AG04449 (cell line): ENCODE data around the gene PMS2.

Experiments
- CTCF ChIA-PET: fragments of 350-600 bp; formaldehyde crosslinking; extraction: SDS; loops from one replicate; lab custom pipeline; 2021; ENCODE audit warnings: antibody characterized with exemption; lab: Yijun Ruan, JAX
- POLR2A ChIA-PET: fragments of 400-600, 350-600 bp; formaldehyde crosslinking; extraction: SDS; loops from one replicate; lab custom pipeline; 2020; ENCODE audit warnings: antibody characterized with exemption, inconsistent platforms; lab: Yijun Ruan, JAX
- DNase-seq: peaks from one replicate; pipeline ENCODE4 v3.0.0-alpha.2; 2010; ENCODE audit warnings: low read depth, low spot score
- H3K4me3 ChIP-seq: 2 replicates; pipeline ENCODE4 v1.5.1; 2011; ENCODE audit warnings: low read depth, mild to moderate bottlenecking, control low read depth, low read length
- TF ChIP-seq, protein P1 (sequence below): IDR thresholded peaks from one replicate; pipeline ENCODE4 v1.5.1; 2011; ENCODE audit warnings: mild to moderate bottlenecking, moderate library complexity, low read length, control low read depth, inconsistent platforms; ENCODE audit not compliant: insufficient read depth; ENCODE audit errors: missing control alignments

The PMS2 gene

DNA sequence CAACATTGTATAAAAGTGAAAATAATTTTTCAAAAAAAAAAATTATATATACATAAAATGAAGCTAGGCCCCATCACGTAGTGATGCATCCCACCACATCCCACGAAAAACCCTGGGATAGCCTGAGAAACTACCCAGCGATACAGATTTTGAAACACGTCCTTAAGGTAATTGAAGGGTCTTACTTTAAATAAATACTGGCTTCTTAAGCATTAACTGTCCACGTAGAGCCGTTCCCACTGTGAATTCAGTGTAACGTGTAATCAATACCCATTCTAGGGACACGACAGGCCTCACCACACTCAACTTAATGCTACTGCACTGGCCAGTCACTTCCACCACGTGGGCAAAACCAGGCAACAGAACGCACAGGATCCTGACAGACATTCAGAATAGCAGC lies 26.3 kb upstream of the PMS2 start:
- DNase-seq, result no peak
- TF ChIP-seq, protein P1, sequence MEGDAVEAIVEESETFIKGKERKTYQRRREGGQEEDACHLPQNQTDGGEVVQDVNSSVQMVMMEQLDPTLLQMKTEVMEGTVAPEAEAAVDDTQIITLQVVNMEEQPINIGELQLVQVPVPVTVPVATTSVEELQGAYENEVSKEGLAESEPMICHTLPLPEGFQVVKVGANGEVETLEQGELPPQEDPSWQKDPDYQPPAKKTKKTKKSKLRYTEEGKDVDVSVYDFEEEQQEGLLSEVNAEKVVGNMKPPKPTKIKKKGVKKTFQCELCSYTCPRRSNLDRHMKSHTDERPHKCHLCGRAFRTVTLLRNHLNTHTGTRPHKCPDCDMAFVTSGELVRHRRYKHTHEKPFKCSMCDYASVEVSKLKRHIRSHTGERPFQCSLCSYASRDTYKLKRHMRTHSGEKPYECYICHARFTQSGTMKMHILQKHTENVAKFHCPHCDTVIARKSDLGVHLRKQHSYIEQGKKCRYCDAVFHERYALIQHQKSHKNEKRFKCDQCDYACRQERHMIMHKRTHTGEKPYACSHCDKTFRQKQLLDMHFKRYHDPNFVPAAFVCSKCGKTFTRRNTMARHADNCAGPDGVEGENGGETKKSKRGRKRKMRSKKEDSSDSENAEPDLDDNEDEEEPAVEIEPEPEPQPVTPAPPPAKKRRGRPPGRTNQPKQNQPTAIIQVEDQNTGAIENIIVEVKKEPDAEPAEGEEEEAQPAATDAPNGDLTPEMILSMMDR, result no peak
- H3K4me3 ChIP-seq, result no peak overlapping the region
- POLR2A ChIA-PET, result no interaction called here
- CTCF ChIA-PET, result no interaction called here

DNA sequence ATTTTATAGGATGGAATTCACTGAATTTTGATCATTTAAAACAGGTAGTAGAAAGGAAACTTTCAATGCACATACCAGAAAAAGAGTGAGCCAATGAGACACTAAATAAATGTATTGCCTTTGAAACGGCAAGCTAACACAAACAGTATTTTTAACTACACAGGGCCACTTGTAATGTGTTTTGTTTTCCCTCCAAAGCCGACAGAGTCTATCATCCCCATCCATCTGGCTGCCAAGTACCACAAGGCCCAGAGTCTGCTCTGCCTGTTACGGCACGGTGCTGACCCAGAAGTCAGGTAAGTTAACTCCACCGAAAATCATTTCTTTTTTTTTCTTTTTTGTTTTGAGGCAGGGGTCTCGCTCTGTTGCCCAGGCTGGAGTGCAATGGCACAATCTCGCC lies 23.8 kb upstream of the PMS2 start:
- no peak overlapping the region for H3K4me3 ChIP-seq
- TF ChIP-seq, protein P1, result no peak
- POLR2A ChIA-PET, result no interaction called here
- CTCF ChIA-PET, result interaction anchor here (0.9 to 1.4 kb wide), 2 partner anchors 36 to 290 kb away, joined by 3 read pairs; no protein-coding TSS in a partner anchor
- DNase-seq, result no peak

DNA sequence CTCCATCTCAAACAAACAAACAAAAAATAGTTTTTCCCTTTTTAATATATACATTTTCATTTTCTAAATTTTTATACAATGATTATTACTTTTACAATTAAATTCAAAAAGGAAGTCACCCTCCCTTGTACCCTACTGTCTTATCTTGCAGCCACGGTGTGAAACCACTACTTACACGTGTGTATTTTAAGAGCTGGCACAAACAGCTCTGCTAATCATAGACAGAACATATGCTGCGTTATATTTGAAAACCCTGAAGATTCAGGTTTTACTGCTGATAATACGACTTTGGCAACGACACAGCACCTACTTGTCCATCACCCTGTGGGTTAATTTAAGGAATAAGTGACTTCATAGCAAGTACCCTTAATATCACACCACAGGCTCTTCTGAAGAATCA lies 23.3 kb upstream of the PMS2 start:
- ChIA-PET POLR2A (no interaction called here), CTCF (interaction anchor here (0.9 to 1.4 kb wide), 3 partner anchors 14 to 290 kb away, joined by 3 read pairs; no protein-coding TSS in a partner anchor)
- H3K4me3 ChIP-seq, result no peak overlapping the region
- no peak for DNase-seq
- TF ChIP-seq, protein P1, result no peak

DNA sequence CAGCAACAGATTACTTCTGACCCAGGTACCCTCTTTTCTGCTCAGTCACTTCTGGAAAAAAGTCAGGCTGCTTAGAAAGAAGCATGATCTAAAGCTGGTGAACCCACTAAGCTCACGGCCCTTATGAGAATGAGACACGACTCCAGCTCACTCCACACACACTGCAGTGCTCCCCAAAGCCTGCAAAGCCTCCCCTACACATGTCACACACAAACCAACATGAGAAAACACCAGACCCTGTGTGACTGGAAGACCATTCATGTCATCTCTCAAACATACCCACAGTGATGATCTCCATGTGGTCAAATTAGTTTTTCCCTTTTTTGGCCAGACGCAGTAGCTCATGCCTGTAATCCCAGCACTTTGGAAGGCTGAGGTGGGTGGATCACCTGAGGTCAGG lies 22.7 kb upstream of the PMS2 start:
- H3K4me3 ChIP-seq, result no peak overlapping the region
- TF ChIP-seq, protein P1, result no peak
- ChIA-PET CTCF (interaction anchor here (0.9 kb wide), 2 partner anchors 15 to 35 kb away, joined by 3 read pairs; no protein-coding TSS in a partner anchor), POLR2A (no interaction called here)
- DNase-seq, result no peak

DNA sequence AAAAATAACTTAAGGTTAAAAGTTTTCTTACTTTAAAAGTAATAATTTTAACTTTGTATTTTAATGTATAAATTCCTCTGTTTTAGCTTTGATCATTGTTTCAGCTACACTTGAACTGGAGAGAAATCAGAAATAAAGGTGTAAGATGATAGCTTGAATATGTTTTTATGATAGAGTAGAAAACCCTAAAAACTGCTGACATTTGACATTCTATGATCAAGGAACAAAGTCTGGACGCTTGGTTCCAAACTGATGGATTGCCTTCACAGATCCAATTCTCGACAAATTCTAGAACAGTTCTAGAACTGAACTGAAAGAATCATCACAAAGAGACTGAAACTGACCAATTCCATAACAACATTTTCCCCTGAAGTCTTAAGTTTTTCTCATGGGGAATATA lies 22.1 kb upstream of the PMS2 start, which contains the start of gene ANKRD61:
Gene ANKRD61 (plus strand): TSS at position 389 of the 400 bp plus-strand sequence. CDS start 0 bp downstream, at position 389.
- CTCF ChIA-PET, result no interaction called here

DNA sequence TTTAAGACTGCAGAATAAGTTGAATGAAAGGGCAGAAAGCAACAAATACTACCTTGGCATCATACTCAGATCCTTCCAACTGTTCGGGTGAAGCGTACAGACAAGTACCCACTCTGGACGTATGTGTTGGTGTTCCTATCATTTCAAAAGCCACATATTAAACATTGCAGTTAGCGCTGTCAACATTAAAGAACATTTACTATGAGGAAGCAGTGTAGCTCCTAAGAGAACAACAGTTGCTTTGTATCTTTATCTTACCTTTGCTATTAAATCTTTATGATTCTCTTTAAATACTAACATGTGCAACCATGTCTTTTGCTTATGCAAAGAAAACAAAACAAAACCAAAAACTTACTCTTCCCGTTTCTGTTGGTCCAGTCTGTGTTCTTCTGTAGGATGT lies 19.7 kb upstream of the PMS2 start:
- ChIA-PET POLR2A (no interaction called here), CTCF (interaction anchor here (0.7 kb wide), 1 partner anchor 31 kb away, joined by 3 read pairs; no protein-coding TSS in a partner anchor)
- TF ChIP-seq, protein P1, result no peak
- DNase-seq, result no peak
- no peak overlapping the region for H3K4me3 ChIP-seq

More for the DNA sequence above, 22.1 kb upstream of the PMS2 start, which contains the start of gene ANKRD61:
- TF ChIP-seq, protein P1, result no peak
- no peak within 1 kb of the TSS for H3K4me3 ChIP-seq
- DNase-seq, result no peak
- POLR2A ChIA-PET, result no interaction called here
